Activated T-helper 17 cell treated with anti-CD3 and anti-CD28 coated beads, Interleukin-2, amount 50 U/mL, for 72 hours (primary cell): ENCODE measurements around the gene RIC3. TPM values are rescaled to one million over a fixed set of nuclear protein-coding genes. Genes with fewer than 3 reads are reported as not detected.

Source experiments
- total RNA-seq, 2 donors: library from RNA; stranded (reverse); gene quantifications; one replicate each; pipeline ENCODE4 v1.2.3, GENCODE V29; 2022

The RIC3 gene
- total RNA-seq, 2 donors from 2014 or later = 11.5 to 13.4 TPM

Other genes with a start within 250 kb of the RIC3 start
- not detected for gene OR10A6, start 237.8 kb downstream of the RIC3 start, total RNA-seq
- not detected for gene OR10A3, start 227.3 kb downstream of the RIC3 start, total RNA-seq
- not detected for gene NLRP10, start 203.6 kb downstream of the RIC3 start, total RNA-seq
- gene EIF3F, start 181.7 kb downstream of the RIC3 start, total RNA-seq = 100 to 1,000 TPM; 320 to 342 TPM
- gene TUB, start 87.8 kb downstream of the RIC3 start, total RNA-seq = under 1 TPM; 0.28 to 0.50 TPM
- not detected for gene LMO1, start 94.9 kb upstream of the RIC3 start, total RNA-seq